HG03097 (cell line): ENCODE data around the gene PEX5L.
A peak's percentile ranks its signal among the peaks of the same experiment; 100 is the strongest.

Experiments
- ATAC-seq: cut with Tn5 transposase; IDR thresholded peaks from one replicate; pipeline ENCODE4 v1.9.1; 2021; ENCODE audit not compliant: unreplicated experiment, low FRiP score

Gene PEX5L

DNA sequence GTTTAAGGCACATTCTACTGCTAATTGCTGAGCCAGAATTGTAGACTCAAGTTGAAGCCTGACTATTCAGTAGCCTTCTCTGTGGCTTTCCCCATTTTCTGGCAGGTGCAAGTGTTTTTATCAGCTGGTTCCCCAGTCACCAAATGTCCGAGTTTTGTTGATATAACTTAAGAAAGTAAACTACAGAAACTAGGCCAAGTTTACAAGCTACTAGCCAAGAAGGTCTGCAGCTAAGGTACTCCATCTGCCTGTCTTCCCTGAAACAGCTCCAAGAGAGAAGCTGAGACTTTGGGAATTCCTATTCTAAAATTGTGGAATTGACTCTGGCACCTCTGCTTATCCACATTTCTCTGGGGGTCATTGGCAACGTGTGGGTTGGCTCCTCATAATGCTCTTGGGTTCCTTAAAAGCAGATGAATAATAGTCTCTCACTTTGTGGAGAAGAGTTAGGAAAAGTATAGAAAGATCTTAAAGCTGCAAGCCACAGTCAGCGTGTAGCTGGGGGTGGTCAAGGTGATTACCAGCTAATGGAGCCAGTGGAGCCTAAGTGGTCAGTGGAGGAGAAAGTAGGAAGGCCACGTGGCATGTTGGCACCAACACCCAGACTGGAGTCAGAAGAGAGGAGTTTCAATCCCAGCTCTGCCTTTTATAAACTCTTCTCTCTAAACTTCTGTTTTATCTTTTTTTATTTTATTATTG lies 128.8 kb downstream of the PEX5L start:
- no peak for ATAC-seq

DNA sequence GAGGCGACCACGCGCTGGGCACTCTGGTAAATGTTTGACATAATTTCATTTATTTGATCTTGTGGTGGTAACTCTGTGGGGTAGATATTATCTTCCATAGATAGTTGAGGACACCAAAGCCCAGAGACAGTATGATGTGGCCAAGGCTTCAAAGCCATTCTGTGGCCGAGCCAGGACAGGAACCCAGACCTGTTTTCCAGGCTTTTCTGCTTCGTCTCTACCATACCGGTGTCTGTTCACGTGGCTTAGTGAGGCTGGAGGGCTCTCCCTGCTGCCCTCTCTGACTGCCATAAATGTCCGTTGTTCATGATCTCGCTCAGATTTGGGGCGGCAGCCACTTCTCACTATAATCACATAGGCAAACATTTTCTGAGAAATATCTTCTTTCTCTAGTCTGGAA lies 134.7 kb downstream of the PEX5L start:
- no peak for ATAC-seq

DNA sequence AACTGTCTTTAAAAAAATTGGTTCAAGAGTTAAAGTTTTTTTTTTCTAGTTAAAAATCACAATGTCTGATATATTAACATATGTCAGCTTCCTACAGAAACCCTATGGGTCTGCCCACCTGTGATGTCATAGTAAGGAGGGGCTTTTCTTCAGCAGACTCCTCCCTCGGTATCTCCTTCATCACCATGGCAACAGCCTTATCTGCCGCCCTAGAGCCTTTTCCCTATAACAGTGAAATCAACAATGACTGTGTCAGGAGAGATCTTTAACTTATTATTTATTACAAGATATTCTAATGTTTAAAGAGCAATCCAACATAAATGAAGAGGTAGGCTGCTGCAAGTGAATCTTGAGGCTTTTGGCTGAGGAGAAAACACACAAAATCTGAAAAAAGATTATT lies 138.7 kb downstream of the PEX5L start:
- ATAC-seq, result peak; percentile 73

DNA sequence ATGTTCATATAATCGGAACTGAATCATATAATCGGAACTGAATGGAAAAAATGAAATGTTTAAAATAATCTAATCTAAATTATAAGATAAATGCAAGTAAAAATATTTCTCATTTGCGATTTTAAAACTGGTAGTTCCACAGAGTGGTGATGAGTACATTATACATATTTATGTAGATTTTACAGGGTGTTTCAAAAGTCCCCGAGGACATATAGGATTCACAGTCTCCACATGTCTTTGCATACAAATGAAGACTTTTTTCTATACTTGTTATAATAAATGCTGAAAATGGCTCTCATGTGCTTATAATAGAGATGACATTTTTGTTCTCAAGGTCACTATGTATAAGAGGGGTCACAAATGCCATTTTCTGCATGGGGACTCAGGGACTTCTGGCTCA lies 139.5 kb downstream of the PEX5L start:
- ATAC-seq, result no peak

DNA sequence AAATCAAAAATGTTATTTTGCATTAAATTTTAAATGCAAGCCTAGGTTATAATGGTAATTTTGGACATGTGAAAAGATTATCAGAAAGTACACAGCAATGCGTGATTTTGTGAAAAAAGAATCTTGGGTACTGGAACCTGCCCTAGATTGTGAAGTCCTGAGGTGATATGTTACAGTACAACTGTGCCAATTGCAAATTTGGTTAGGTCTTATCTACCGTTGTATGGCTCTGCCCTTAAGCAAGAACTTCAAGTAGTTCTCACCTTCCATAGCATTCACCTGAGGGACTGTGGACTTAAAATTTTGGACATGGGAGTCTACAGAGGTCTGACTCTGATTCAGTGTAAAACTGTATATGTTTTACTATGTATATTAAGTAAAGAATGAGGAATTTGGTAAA lies 140.2 kb downstream of the PEX5L start:
- no peak for ATAC-seq

DNA sequence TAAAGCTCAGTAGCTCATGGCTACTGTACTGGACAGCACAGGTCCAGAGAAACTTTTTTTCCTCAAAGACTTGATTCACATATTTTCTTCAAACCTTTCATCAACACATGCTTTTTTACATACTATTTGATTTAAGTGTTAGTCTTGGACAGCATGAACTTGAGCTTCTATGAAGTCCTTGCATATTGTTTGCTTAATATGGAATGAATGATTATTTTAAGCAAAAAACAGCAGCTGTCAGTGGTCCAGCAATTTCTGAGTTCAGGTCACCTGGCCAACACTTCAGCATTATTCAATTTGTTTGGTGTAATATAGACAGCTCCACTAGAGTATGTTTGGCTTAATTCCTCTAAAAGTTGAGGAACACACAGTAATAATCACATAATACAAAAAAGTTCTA lies 141.4 kb downstream of the PEX5L start:
- ATAC-seq, result no peak

DNA sequence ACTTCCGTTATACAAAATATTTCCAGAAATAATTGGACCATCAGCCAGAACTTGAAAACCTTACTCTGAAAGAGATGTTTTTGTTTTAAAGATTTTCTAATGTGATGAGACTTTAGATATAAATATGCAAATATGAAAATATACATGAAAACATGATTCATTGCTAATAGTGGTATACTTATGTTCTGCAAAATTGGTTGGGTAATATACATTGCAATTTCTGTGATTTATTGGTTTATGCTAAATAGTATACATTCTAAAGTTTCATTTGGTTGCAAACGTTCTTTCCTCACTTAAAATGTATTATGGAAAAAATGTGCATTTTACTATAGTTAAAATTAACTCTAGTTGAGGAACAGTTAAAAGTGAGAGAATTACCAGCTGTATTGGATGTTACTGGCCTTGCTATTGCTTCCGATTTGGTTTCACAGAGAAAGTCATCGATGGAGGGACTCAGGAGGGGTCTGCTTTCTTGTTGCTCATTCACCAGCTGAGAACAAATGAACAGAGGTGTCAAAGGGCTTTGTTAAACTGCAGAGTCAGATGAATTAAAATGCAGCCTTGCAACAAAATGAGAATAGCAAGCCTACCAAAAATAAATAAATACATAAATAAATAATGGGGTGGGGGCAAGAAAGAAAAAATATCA lies 149.3 kb downstream of the PEX5L start:
- ATAC-seq, result no peak

DNA sequence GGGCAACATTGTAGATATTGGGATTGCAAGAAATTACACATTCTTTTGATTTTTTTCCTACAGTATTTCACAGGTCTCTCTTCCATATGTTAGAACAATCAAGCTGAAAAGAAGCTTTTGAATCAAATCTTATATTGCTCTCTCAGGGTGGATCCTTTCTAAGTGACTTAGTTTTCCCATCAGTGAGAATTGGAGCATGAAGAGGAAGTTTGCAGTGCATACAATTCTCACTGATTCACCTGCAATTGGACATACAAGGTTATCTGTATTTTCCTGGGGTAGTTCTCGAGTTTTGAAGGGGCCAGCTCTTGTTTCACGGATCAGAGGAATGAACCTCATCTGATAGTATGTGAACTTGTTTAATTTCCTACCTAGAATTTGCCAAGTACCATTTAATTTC lies 150.8 kb downstream of the PEX5L start:
- no peak for ATAC-seq

DNA sequence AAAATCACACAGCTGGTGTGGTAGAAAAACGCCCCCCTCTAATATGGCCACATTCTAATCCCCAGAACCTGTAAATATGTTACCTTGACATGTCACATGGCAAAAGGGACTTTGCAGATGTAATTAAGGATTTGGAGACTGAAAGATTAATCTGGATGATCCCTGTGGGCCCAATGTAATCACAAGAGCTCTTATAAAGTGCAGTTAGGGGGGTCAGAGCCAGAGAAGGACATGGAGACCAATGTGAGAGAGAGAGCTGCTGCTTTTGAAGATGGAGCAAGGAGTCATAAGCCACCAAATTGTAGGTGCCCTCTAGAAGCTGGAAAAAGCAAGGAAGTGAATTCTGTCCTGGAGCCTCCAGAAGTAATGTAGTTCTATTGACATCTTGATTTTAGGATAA lies 152.6 kb downstream of the PEX5L start:
- ATAC-seq, result no peak

DNA sequence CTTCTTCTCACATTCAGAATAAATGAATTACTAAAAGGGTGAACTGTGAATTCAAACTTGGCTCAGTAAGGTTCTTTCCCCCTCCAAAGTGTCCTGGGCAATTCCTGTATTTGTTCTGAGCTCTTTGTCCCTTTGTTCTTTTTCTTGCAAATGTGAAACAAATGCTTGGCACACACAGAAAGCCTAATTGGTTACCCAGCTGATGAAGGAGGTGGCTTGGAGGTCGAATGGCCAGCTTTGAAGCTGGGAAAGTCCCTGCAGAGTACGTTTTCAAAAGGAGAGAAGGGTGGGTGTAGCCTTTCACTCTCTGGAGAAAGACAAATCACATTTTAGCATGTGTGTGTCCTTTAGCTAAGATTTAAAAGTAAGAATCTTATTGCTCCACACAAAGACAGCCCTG lies 154.4 kb downstream of the PEX5L start:
- peak; percentile 63 for ATAC-seq

DNA sequence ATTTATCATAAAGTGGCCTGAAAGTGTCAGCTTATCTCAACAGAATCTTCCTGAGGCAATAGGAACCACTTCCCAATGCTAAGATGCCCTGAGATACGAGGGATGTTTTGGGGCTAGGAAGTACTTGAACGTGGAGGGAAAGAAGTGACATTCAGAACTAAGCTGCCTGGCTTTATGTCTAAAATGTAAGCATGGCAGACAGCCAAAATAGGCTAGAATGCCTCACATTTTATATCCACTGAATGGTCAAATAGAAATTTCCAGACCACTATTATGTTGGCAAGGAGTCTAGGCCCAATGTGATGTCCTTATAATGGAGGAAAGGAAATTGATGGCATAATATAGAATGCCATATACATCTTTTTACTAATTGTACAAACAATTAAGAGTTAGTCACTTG lies 154.9 kb downstream of the PEX5L start:
- no peak for ATAC-seq

DNA sequence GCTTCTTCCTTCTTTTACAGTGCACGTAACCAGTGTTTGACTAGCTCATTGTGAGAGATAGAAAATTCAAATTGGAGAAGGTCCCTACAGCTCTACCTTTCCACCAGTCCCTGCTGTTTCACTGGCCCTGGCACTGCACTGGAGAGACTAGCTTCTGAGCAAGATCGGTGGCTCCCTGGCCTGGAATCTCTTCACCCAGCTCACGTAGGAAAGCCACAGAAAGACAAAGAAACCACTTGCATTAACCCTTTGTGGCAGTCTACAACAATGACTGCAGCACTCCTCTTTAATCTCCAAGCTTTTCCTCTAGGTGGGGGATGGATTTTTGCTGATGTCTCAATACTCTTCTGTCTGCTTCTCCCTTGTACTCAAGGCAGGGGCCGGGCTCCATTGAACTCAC lies 155.9 kb downstream of the PEX5L start:
- ATAC-seq, result no peak

DNA sequence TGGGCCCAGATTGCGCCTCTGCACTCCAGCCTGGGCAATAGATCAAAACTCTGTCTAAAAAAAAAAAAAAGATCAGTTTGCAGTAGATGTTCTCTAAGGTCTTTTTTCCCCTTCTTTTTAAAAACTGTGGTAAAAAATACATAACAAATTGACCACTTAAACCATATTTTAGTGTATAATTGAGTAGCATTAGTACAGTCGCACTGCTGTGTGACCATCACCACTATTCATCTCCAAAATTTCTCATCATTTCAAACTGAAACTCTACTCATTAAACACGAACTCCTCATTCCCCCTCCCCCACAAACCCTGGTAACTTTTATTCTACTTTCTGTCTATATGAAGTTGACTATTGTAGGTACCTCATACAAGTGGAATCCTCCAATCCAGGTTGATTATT lies 160.3 kb downstream of the PEX5L start:
- no peak for ATAC-seq

DNA sequence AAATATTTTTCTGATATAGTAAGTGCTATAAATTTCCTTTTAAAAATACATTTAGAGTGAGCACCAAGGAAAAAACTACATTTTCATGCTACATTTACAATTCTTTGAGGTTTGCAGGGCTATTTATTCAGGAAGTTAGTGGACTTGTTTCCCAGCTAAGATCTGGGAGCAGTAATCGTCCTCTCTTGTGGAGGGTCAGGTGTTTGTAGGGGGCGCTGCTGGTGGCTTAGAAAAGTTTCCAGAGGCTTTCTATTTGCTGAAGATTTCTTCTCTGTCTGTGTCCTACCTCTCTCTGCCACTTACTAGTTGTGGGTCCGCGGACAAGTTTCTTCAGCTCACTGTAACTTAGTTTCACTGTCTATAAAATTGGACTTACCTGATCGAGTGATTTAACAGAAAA lies 163.9 kb downstream of the PEX5L start:
- no peak for ATAC-seq

DNA sequence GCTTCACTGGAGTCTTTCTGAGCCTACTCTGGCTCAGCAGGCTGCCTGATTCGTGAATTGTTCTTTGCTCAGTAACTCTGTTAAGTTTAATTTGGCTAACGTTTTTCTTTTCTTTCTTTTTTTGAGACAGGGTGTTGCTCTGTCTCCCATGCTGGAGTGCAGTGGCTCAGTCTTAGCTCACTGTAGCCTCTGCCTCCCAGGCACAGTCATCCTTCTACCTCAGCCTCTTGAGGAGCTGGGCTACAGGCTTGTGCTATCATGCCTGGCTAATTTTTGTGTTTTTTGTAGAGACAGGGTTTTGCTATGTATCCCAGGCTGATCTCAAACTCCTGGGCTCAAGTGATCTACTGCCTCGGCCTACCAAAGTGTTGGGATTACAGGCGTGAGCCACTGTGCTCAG lies 165.0 kb downstream of the PEX5L start:
- no peak for ATAC-seq

DNA sequence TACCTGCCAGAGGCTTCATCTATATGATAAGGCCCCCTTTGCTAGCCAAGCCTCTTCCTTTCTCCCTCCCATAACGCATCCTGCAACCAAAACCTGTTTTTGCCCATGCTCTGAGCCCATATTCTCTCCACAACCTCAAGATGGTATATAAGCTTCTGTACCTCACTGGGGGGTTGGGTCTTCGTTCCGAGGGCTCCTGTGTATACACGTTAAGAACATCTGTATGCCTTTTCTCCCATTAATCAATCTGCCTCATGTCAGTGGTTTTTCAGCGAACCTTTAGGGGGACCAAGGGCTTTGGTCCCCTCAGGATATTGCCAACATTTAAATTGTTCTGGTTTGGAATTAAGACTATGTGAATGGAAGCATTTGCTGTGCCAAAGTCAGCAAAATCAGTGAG lies 168.0 kb downstream of the PEX5L start:
- no peak for ATAC-seq

DNA sequence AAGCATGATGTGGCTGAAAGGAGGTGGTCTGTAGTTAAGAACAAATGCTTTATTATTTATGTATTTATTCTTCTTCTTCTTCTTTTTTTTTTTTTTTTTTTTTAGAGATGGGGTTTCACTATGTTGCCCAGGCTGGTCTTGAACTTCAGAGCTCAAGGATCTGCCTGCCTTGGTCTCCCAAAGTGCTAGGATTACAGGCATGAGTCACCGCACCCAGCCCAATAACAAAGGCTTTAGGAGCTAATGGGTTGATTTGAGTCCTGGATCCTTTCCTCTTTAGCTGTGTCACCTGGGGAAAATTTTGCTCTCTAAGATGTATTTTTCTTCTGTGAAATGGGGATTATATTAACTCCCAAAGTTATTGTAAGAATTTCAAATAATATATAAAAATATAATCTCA lies 168.8 kb downstream of the PEX5L start:
- no peak for ATAC-seq

DNA sequence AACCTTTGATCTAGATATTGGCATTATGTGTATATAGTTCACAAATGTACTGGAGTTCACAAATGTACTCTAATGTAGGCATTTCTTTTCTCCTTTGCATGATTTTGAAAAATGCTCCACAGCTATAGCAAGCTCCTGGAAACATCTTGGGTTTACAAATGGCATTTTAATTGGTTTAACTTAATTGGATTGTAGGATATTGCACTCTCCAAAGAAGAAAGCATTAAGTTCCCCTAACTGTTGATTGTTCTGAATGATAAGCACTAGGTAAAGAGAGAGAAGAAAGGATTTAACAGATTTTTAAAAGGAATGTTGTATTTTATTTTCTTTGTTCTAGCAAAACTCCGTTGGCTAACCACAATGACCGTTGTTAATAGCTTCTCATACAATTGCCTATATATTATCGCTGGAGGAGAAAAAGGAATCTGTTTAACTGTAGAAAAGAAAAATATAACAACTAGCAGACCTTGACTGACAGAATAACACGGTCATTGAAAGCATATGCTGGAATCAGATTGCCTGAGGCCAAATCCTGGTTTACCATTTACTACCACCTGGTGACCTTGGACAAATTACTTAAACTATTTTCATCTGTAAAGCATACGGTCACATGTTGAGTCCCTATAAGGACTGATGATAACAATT lies 170.8 kb downstream of the PEX5L start:
- ATAC-seq, result no peak

DNA sequence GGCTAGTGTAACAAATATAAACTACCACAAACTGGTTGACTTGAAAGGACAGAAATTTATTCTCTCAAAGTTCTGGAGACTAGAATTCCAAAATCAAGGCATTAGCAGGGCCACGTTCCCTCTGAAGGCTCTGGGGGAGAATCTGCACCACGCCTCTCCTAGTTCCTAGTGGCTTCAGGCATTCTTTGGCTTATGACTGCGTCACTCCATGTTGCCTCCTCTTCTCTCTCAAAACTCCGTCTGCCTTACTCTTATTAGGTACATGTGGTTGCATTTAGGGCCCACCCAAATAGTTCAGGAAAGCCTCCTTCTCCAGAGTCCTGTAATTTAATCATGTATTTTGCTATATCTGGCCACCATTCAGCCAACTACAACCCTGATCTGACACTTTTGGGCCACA lies 174.8 kb downstream of the PEX5L start:
- ATAC-seq, result no peak

DNA sequence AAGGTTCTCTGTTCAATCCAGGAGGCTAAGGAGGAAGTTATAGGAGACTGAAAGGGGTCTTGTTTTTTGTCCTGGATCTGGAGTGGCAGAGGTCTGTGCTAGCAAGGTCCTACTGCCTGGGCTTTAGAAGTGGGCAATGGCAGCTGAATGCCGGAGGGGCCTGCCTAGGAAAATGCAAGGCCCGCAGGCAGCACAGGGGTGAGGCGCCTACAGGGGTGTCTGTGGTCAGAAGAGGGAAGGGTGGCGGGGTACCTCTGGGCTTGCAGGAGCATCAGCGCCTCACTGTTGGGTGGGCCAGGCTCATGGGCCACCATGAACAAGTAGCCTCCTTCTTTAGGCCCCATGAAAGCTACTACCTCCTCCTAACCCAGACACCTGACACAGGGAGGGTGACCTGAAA lies 175.4 kb downstream of the PEX5L start:
- ATAC-seq, result no peak

DNA sequence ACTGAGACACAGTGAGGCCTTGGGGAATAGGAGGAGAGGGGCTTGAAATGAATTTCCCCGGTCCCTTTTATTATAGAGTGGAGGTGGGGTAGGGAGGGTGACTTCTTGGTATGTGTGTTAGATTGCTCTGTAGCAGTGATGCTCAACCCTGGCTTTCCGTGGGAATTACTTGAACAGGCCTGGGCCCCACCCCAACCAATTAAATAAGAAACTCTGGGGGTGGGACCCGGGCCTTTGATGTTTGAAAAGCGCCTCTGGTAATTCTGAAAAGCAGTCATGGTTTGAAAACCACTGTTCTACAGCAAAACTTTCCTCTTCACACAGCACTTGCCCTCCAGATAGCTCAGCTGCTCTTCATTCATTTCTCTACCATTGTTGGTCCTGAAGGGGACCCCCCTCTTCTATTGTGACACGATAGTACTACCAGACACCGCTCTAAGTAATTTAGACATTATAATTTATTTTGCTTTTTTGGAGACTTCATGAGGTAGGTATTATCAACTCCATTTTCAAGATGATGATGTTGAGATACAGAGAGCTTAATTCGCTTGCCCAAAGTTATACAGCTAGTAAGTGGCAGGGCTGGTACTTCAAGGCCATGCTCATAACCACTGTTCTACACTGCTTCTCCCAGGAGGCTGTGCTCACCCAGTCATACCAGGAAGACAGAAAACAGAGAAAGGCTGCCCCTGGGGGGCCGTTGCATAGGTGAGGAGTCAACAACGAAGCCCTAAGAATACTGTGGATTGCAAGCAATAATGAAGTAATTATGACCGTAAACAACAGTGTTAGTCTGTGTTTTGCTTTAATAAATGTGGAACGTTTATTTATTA lies 176.2 kb downstream of the PEX5L start:
- ATAC-seq, result no peak
